Neural crest cell (in vitro differentiated cells): ENCODE measurements around the gene ARV1. TPM values are rescaled to one million over a fixed set of nuclear protein-coding genes. Genes with fewer than 3 reads are reported as not detected.

Source experiments
- DNase-seq: peaks from one replicate; pipeline ENCODE4 v3.0.0; 2021; ENCODE audit warnings: low read depth, mixed read lengths, low spot score
- H3K27ac Mint-ChIP-seq: one replicate; pipeline ENCODE4 v1.8.0; 2021; ENCODE audit warnings: mild to moderate bottlenecking, mixed read lengths; ENCODE audit not compliant: unreplicated experiment
- H3K27me3 Mint-ChIP-seq: 2 replicates; pipeline ENCODE4 v1.8.0; 2021; ENCODE audit warnings: low read depth, mild to moderate bottlenecking, mixed read lengths
- H3K36me3 Mint-ChIP-seq: 2 replicates; pipeline ENCODE4 v1.8.0; 2021; ENCODE audit warnings: low read depth, mild to moderate bottlenecking, mixed read lengths
- H3K4me1 Mint-ChIP-seq: 2 replicates; pipeline ENCODE4 v1.8.0; 2021; ENCODE audit warnings: mixed read lengths
- H3K4me3 Mint-ChIP-seq: one replicate; pipeline ENCODE4 v1.8.0; 2021; ENCODE audit warnings: mild to moderate bottlenecking, mixed read lengths
- H3K9me3 Mint-ChIP-seq: 2 replicates; pipeline ENCODE4 v1.8.0; 2021; ENCODE audit warnings: mixed read lengths
- CTCF ChIP-seq: fragments of 200-600 bp; sonication (generic); conservative IDR thresholded peaks from 2 replicates; pipeline ENCODE4 v1.5.0; 2021; ENCODE audit warnings: antibody characterized with exemption, mild to moderate bottlenecking
- total RNA-seq: library from RNA; stranded (reverse); gene quantifications from 2 replicates; pipeline ENCODE4 v1.2.1, GENCODE V29; 2021

The ARV1 gene
- total RNA-seq, 1 donor from 2014 or later = 19.2 TPM

GRCh38 chr1:231035799-231036198 is 56.9 kb downstream of the ARV1 start:
- H3K27me3 Mint-ChIP-seq = peaks cover 16% of the 10 kb centered on the region
- no peak overlapping the region for H3K27ac Mint-ChIP-seq
- H3K36me3 Mint-ChIP-seq = peaks cover 3% of the 10 kb centered on the region
- H3K9me3 Mint-ChIP-seq = no peaks in the 10 kb centered on the region
- peak overlapping the region; percentile 47 for H3K4me3 Mint-ChIP-seq
- DNase-seq = no peak
- TF ChIP-seq CTCF = no peak
- H3K4me1 Mint-ChIP-seq = peaks cover 17% of the 10 kb centered on the region

GRCh38 chr1:231036416-231036815 is 57.5 kb downstream of the ARV1 start:
- Mint-ChIP-seq H3K9me3 (no peaks in the 10 kb centered on the region), H3K27ac (no peak overlapping the region), H3K36me3 (peaks cover 3% of the 10 kb centered on the region), H3K4me3 (peak overlapping the region; percentile 47), H3K27me3 (peaks cover 20% of the 10 kb centered on the region), H3K4me1 (peaks cover 21% of the 10 kb centered on the region)
- no peak for DNase-seq
- TF ChIP-seq CTCF = no peak

- H3K27me3 Mint-ChIP-seq = peaks cover 34% of the 10 kb centered on the region
- H3K4me3 Mint-ChIP-seq = peak overlapping the region; percentile 91
- no peak for TF ChIP-seq CTCF
- H3K36me3 Mint-ChIP-seq = peaks cover 3% of the 10 kb centered on the region
- no peak overlapping the region for H3K27ac Mint-ChIP-seq
- DNase-seq = no peak
- no peaks in the 10 kb centered on the region for H3K9me3 Mint-ChIP-seq
- peaks cover 22% of the 10 kb centered on the region for H3K4me1 Mint-ChIP-seq
Measured at GRCh38 chr1:231037585-231038517, 59.0 kb downstream of the ARV1 start.

- Mint-ChIP-seq H3K9me3 (no peaks in the 10 kb centered on the region), H3K27ac (peak overlapping the region; percentile 19), H3K4me3 (peak overlapping the region; percentile 91), H3K36me3 (peaks cover 3% of the 10 kb centered on the region), H3K27me3 (peaks cover 45% of the 10 kb centered on the region), H3K4me1 (peaks cover 22% of the 10 kb centered on the region)
- no peak for TF ChIP-seq CTCF
- peak; percentile 32 for DNase-seq
Measured at GRCh38 chr1:231039161-231040018, 60.5 kb downstream of the ARV1 start.

- Mint-ChIP-seq H3K9me3 (peaks cover under 1% of the 10 kb centered on the region), H3K36me3 (peaks cover 3% of the 10 kb centered on the region), H3K27ac (peak within 1 kb of the TSS; percentile 19), H3K27me3 (peaks cover 53% of the 10 kb centered on the region), H3K4me3 (peak within 1 kb of the TSS; percentile 91), H3K4me1 (peaks cover 22% of the 10 kb centered on the region)
- no peak for TF ChIP-seq CTCF
- peak; percentile 59 for DNase-seq
Measured at GRCh38 chr1:231040019-231040799, 61.3 kb downstream of the ARV1 start, which contains the start of gene FAM89A. Gene FAM89A (minus strand): TSS chr1:231040254. CDS start chr1:231040211, 43 bp downstream.
